Measurements from ENCODE around the gene IGSF10. TPM values are rescaled to one million over a fixed set of nuclear protein-coding genes. Genes with fewer than 3 reads are reported as not detected.

Gene IGSF10
- total and polyA plus RNA-seq, 2 of the 13 experiments (the other 11 are each of a cell fraction or from before 2014, with no cell fraction given), result 0.16 TPM; not detected in 1

- Histone ChIP-seq H3K79me2 (ENCODE audit: insufficient read depth, low read length) (no peaks in the 10 kb centered on the region), H3K27ac (ENCODE audit: extremely low read length, insufficient read depth, low read length) (no peak overlapping the region), H3K9me3 (ENCODE audit: low read length) (0 out of 2 replicates have a peak, but pooled peaks cover 6% of the 10 kb centered on the region), H2AFZ (ENCODE audit: low read length) (no peak overlapping the region), H3K4me3 (replicated peaks in 1 of 3; ENCODE audit: insufficient read depth in 1 of 3, low read depth in 2 of 3, low read length in 3 of 3) (no peak overlapping the region), H3K36me3 (replicated peaks in 1 of 2; ENCODE audit: control insufficient read depth in 1 of 2, insufficient read depth in 2 of 2, low read length in 2 of 2) (no peaks in the 10 kb centered on the region), H3K9ac (ENCODE audit: insufficient read depth, low read depth, low read length) (no peak overlapping the region), H3K4me2 (ENCODE audit: low read depth, low read length) (no peak overlapping the region), H3K4me1 (ENCODE audit: insufficient read depth, low read length) (no peaks in the 10 kb centered on the region), H4K20me1 (ENCODE audit: insufficient read depth, low read length) (no peaks in the 10 kb centered on the region), H3K27me3 (ENCODE audit: control insufficient read depth in 1 of 2, insufficient read depth in 2 of 2, low read length in 2 of 2) (0 out of 5 replicates have a peak, but pooled peaks cover 0 to 2% of the 10 kb centered on the region in 2 experiments)
- ChIA-PET POLR2A (no interaction called here), CTCF (ENCODE audit: low intra/inter-chr PET ratio, low total read pairs) (no interaction called here)
- in situ Hi-C loops (cut with HindIII; ENCODE audit: extremely low pct_ligation_motif_present, low pct_unique_long_range_greater_than_20kb), result no loop called here
- no TSS peak for BruUV-seq (replicated peaks)
- no peak for FAIRE-seq
- intact Hi-C loops (cut with micrococcal nuclease; ENCODE audit: unreplicated experiment), result no loop called here
- 44% methylated on average over 1 of the region's 1 CpG for WGBS (ENCODE audit: low lambda C conversion rate)
- DNase-seq (ENCODE audit: low spot score), result no peak
- no peak for ATAC-seq
- no peak for TF ChIP-seq SALL2 (CRISPR knock-in tag; IDR thresholded peaks at IDR 0.05)
- TF ChIP-seq PAXIP1 (CRISPR knock-in tag; conservative IDR thresholded peaks at IDR 0.05), result no peak
- TF ChIP-seq AHR (CRISPR knock-in tag; IDR thresholded peaks at IDR 0.05), result no peak
- TF ChIP-seq ZNF382 (CRISPR knock-in tag; IDR thresholded peaks at IDR 0.05; ENCODE audit: borderline replicate concordance), result no peak
- no peak for TF ChIP-seq ZNF770 (CRISPR knock-in tag; IDR thresholded peaks at IDR 0.05)
- TF ChIP-seq ZHX2 (IDR thresholded peaks at IDR 0.05; ENCODE audit: low read depth), result no peak
- no peak for TF ChIP-seq ZHX2 (CRISPR knock-in tag; IDR thresholded peaks at IDR 0.05; ENCODE audit: borderline replicate concordance)
- TF ChIP-seq IRX3 (CRISPR knock-in tag; IDR thresholded peaks at IDR 0.05; ENCODE audit: borderline replicate concordance, low read depth), result no peak
- TF ChIP-seq TRAFD1 (CRISPR knock-in tag; IDR thresholded peaks at IDR 0.05; ENCODE audit: borderline replicate concordance), result no peak
- TF ChIP-seq SRY (CRISPR knock-in tag; IDR thresholded peaks at IDR 0.05), result no peak
- no peak for TF ChIP-seq HNRNPH1 (optimal IDR thresholded peaks at IDR 0.05; ENCODE audit: low read depth, low read length)
Measured at GRCh38 chr3:151415289-151415688, 45.6 kb downstream of the IGSF10 start.

All from HepG2 (cell line).